ENCODE measurements around the gene ACTA1. TPM values are rescaled to one million over a fixed set of nuclear protein-coding genes. Genes with fewer than 3 reads are reported as not detected.
"Not testable (repeated sequence)": the region's sequence is repeated elsewhere in the genome, so short reads cannot be mapped to it uniquely, and the experiment has no call there.

ACTA1 gene
- total and polyA plus RNA-seq, 2 donors (not counting 3 experiments of a cell fraction or from before 2014, with no cell fraction given), result 0.22 to 0.33 TPM

- H3K36me3 ChIP-seq (ENCODE audit: control insufficient read depth in 2 of 2, extremely low read depth in 1 of 2, insufficient read depth in 2 of 2, low read length in 2 of 2), result no peaks in the 10 kb centered on the region
- BruUV-seq (replicated peaks), result no TSS peak
- H3K27ac ChIP-seq (ENCODE audit: insufficient read depth, low read depth, low read length), result no peak overlapping the region
- FAIRE-seq, result no peak
- H3K9me1 ChIP-seq (replicated peaks; ENCODE audit: control insufficient read depth, extremely low read depth, insufficient read depth, low read length), result no peaks in the 10 kb centered on the region
- H2AFZ ChIP-seq (ENCODE audit: low read depth, low read length), result no peak overlapping the region
- peaks cover 15 to 19% of the 10 kb centered on the region in 2 experiments for H3K27me3 ChIP-seq (ENCODE audit: control insufficient read depth in 2 of 2, insufficient read depth in 2 of 2, low read length in 2 of 2)
- ChIA-PET CTCF (no interaction called here), POLR2A (no interaction called here)
- H3K79me2 ChIP-seq (ENCODE audit: control insufficient read depth, insufficient read depth, low read length), result no peaks in the 10 kb centered on the region
- no peak overlapping the region for H3K4me3 ChIP-seq (replicated peaks in 1 of 3; ENCODE audit: insufficient read depth in 1 of 3, low read depth in 1 of 3, low read length in 3 of 3)
- no peaks in the 10 kb centered on the region for H4K20me1 ChIP-seq (replicated peaks; ENCODE audit: control insufficient read depth, extremely low read depth, insufficient read depth, low read length)
- no peak overlapping the region for H3K9ac ChIP-seq (replicated peaks; ENCODE audit: extremely low read depth, insufficient read depth, low read length)
- intact Hi-C loops (cut with micrococcal nuclease) (no loop called here), dilution Hi-C loops (cut with MboI; ENCODE audit: extremely low pct_ligation_motif_present, low sequenced_read_pairs) (no loop called here)
- no peaks in the 10 kb centered on the region for H3K4me1 ChIP-seq (ENCODE audit: control insufficient read depth, extremely low read depth, insufficient read depth, low read length)
- DNase-seq (ENCODE audit: low read depth, low spot score), result no peak
- TF ChIP-seq FOS (IDR thresholded peaks at IDR 0.05; ENCODE audit: borderline replicate concordance, insufficient read depth, low read length) (no peak), POLR2AphosphoS5 (IDR thresholded peaks at IDR 0.05; ENCODE audit: insufficient read depth, low read depth, low read length) (no peak), MYC (IDR thresholded peaks at IDR 0.05; ENCODE audit: low read depth, low read length) (no peak), CTCF (IDR thresholded peaks at IDR 0.05; ENCODE audit: extremely low read depth in 1 of 2, insufficient read depth in 1 of 2, low read depth in 1 of 2, low read length in 2 of 2) (no peak), MAX (IDR thresholded peaks at IDR 0.05; ENCODE audit: insufficient read depth, insufficient read length) (no peak)
- H3K4me2 ChIP-seq (ENCODE audit: insufficient read depth, low read length), result no peak overlapping the region
- H3K9me3 ChIP-seq (replicated peaks; ENCODE audit: control insufficient read depth, insufficient read depth, low read length), result no peaks in the 10 kb centered on the region
Observed at GRCh38 chr1:229402993-229403392, 30.9 kb downstream of the ACTA1 start.

GRCh38 chr1:229402329-229402728 lies 31.6 kb downstream of the ACTA1 start:
- DNase-seq (ENCODE audit: low read depth, low spot score); intact Hi-C loops (cut with micrococcal nuclease); H3K9me1 ChIP-seq (replicated peaks; ENCODE audit: control insufficient read depth, extremely low read depth, insufficient read depth, low read length); H2AFZ ChIP-seq (ENCODE audit: low read depth, low read length); BruUV-seq (replicated peaks); FAIRE-seq; H3K4me2 ChIP-seq (ENCODE audit: insufficient read depth, low read length); H4K20me1 ChIP-seq (replicated peaks; ENCODE audit: control insufficient read depth, extremely low read depth, insufficient read depth, low read length); H3K4me1 ChIP-seq (ENCODE audit: control insufficient read depth, extremely low read depth, insufficient read depth, low read length); H3K9ac ChIP-seq (replicated peaks; ENCODE audit: extremely low read depth, insufficient read depth, low read length); H3K27ac ChIP-seq (ENCODE audit: insufficient read depth, low read depth, low read length); H3K36me3 ChIP-seq (ENCODE audit: control insufficient read depth in 2 of 2, extremely low read depth in 1 of 2, insufficient read depth in 2 of 2, low read length in 2 of 2); H3K79me2 ChIP-seq (ENCODE audit: control insufficient read depth, insufficient read depth, low read length); POLR2A ChIA-PET; H3K9me3 ChIP-seq (replicated peaks; ENCODE audit: control insufficient read depth, insufficient read depth, low read length); H3K4me3 ChIP-seq (replicated peaks in 1 of 3; ENCODE audit: insufficient read depth in 1 of 3, low read depth in 1 of 3, low read length in 3 of 3); CTCF ChIA-PET; dilution Hi-C loops (cut with MboI; ENCODE audit: extremely low pct_ligation_motif_present, low sequenced_read_pairs): not testable (repeated sequence)
- peaks cover 10 to 12% of the 10 kb centered on the region in 2 experiments for H3K27me3 ChIP-seq (ENCODE audit: control insufficient read depth in 2 of 2, insufficient read depth in 2 of 2, low read length in 2 of 2)
